HEK293T (cell line): Measurements from ENCODE around the gene WBP11.

Source experiments
- BHLHE40 ChIP-seq: fragments of 450-650 bp; IDR thresholded peaks from 2 replicates; pipeline ENCODE4 v1.6.1; 2016; ENCODE audit warnings: mild to moderate bottlenecking, moderate library complexity, borderline replicate concordance
- FOXA1 ChIP-seq: fragments of 450-650 bp; IDR thresholded peaks from 2 replicates; pipeline ENCODE4 v1.6.1; 2016; ENCODE audit warnings: mild to moderate bottlenecking
- FOXK2 ChIP-seq: fragments of 450-650 bp; IDR thresholded peaks from 2 replicates; pipeline ENCODE4 v1.6.1; 2016; ENCODE audit warnings: mild to moderate bottlenecking
- FOXM1 ChIP-seq: fragments of 450-650 bp; IDR thresholded peaks from 2 replicates; pipeline ENCODE4 v1.6.1; 2017; ENCODE audit warnings: mild to moderate bottlenecking, borderline replicate concordance
- HDGF ChIP-seq: fragments of 450-650 bp; IDR thresholded peaks from 2 replicates; pipeline ENCODE4 v1.6.1; 2017; ENCODE audit warnings: antibody characterized with exemption, borderline replicate concordance
- LEF1 ChIP-seq: fragments of 450-650 bp; IDR thresholded peaks from 2 replicates; pipeline ENCODE4 v1.6.1; 2017; ENCODE audit warnings: mild to moderate bottlenecking, borderline replicate concordance
- SUZ12 ChIP-seq: fragments of 450-650 bp; IDR thresholded peaks from 2 replicates; pipeline ENCODE4 v1.6.1; 2016; ENCODE audit warnings: mild to moderate bottlenecking
- ZNF384 ChIP-seq: fragments of 450-650 bp; IDR thresholded peaks from 2 replicates; pipeline ENCODE4 v1.6.1; 2016
- TF ChIP-seq, protein P1 (sequence below): fragments of 450-650 bp; IDR thresholded peaks from 2 replicates; pipeline ENCODE4 v1.6.1; 2016

DNA sequence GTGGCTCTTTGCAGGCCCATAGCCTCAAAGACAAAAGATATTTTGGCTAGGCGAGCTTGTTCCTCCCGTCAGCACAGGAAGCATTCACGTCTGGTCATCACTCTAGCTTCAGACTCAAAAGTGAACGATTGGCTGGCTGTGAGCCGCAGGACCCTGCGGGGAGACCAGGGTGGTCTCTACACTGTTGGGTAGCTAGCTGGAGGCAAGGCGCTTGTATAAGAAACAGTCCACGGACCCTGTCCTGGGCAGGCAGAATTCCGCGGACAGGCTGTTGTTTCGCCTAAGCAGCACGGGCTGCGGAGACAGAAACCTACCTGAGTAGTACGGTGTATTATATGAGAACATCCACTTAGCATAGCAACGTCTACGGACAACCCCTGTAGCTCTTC lies 29.6 kb downstream of the WBP11 start:
- TF ChIP-seq ZNF384, result no peak
- no peak for TF ChIP-seq FOXK2
- no peak for TF ChIP-seq SUZ12
- TF ChIP-seq, protein P1, sequence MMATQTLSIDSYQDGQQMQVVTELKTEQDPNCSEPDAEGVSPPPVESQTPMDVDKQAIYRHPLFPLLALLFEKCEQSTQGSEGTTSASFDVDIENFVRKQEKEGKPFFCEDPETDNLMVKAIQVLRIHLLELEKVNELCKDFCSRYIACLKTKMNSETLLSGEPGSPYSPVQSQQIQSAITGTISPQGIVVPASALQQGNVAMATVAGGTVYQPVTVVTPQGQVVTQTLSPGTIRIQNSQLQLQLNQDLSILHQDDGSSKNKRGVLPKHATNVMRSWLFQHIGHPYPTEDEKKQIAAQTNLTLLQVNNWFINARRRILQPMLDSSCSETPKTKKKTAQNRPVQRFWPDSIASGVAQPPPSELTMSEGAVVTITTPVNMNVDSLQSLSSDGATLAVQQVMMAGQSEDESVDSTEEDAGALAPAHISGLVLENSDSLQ, result no peak
- TF ChIP-seq FOXM1, result no peak
- no peak for TF ChIP-seq FOXA1
- no peak for TF ChIP-seq LEF1
- no peak for TF ChIP-seq BHLHE40
- TF ChIP-seq HDGF, result no peak
